ENCODE measurements around the gene CXXC1.
"Not testable (repeated sequence)": the region's sequence is repeated elsewhere in the genome, so short reads cannot be mapped to it uniquely, and the experiment has no call there.

CXXC1 gene

DNA sequence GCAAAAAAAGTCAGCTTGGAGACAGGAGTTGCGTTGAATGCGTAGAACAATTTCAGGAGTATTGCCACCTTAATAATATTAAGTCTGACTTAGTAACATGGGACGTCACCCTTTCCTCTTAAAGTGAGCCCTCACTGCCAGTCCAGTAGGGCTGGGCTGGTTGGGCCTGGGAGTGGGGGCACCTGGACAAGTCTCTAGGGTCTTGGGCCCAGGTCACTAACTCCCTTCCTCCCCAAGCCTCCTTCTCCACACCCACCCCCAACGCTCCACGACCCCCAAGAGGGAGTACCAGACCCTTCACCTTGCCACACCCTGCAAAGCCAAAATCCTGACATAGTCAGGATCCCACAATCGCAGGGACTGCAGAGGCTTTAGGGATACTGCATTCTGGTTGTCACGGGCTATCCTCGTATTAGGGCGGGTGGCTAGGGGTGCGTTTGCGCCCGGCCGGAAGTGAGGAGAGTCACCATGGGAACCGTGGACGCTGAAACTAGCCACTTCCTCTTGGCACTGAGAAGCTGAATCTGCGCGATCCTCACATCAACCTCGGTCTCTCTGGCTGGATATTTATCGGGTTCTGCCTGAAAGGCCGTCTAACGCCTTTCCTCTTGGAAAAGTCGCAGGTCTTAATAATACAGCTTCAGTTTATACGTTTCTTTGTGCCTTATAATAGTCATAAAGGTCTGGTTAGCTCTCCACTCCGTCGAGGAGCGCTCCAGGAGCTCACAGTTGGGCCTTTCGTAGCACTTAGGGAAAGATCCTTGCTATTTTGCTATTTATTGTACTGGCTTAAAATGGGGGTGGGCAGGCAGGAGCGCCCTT, 10.3 kb upstream of the CXXC1 start:
- no peak for DNase-seq

DNA sequence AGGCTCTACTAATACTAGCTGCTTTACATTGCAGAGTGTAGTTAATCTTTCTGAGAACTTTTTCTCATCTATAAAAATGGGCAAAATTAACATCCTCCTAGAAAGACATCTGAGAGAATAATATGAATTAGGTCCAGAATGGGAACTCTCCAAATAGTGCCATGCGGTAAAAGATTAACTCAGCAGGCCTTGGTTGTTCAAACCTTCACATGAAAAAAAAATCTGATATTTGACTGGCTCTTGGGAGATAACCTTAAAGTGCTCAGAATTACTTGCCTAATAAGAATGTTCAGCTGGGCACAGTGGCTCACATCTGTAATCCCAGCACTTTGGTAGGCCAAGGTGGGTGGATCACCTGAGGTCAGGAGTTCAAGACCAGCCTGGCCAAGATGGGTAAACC, 5.5 kb upstream of the CXXC1 start:
- no peak for DNase-seq

DNA sequence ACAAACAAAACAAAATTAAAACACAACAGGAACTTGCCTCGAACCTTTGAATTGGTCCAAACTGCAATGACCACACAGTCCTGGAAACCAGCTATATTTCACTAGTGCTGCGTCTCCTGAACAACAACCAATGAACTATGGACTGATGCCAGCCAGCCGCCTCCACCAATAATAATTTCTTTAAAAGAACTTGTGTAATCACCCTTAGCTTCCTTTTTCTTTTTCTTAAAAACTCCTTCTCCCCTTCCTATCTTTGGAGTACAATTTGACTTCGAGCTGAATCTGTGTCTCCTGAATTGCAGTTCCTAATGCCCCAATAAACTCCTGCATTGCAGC, 1.6 kb upstream of the CXXC1 start:
- DNase-seq, result no peak

DNA sequence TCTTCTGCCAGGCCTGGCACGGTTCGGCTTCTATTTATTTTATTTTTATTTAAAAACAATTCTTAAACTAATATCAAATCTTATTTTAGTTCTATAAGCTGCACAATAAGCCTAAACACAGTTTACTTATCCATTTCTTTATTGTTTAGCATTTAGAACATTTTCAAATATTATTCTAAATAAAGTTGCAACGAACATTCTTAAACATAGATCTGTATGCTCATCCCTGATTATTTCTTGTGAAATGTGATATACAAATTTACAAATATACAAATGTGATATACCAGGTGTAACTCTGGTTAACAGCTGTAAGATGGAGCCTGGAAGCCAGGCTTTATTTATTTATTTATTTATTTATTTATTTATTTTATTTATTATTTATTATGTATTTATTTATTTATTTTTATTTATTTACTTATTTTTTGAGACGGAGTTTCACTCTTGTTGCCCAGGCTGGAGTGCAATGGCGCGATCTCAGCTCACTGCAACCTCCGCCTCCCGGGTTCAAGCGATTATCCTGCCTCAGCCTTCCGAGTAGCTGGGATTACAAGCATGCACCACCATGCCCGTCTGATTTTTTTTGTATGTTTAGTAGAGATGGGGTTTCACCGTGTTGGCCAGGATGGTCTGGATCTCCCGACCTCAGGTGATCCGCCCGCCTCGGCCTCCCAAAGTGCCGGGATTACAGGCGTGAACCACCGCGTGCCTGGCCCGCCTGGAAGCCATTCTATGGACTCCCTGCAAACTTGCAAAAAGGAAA, 1.0 kb upstream of the CXXC1 start:
- not testable (repeated sequence) for DNase-seq

DNA sequence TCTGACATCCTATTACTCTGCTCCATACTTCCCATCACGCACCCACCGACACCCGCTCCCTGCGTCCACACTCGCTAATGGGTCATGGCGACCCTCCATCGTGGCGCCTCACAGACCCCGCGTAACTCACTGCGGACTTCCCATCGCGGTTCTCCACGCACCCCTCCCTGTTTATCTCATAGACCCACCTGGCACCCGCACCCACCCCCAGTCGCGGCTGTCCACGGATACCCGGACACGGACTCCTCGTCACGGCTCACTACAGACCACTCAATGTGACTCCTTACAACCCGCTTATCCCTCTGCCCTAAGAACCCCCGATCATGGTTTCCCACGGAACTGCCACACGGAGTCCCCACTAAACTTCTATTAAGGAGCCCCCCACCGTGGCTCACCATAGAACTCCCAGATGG, 458 bp downstream of the CXXC1 start:
- no peak for DNase-seq

DNA sequence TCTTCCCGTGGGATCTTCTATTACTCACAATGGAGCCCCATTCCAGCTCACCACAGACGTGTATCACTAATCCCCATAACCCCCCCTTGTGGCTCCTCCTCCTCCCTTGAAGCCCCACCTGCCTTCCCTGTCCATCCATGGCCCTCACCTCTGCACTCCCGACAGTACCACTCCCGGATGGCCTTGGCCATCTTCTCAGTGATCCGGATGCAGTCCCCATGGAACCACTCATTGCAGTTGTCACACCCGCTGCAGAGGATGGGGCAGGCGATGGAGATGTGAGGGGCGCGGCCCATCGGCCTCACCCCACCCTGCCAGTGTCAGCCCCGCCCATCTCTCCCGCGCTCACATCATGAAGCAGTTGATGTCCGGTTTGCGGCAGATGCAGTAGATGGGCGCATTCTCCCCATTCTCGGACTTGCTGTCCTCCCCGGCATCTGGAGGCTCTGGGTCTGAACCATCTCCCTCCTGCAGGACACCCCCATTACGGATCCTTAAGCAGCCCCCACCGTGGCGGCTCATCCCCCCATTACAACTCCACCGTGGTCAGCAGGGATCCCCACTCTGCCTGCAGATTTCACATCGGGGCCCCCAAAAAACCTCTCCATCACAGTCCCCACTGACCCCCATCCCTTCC, 983 bp downstream of the CXXC1 start:
- DNase-seq, result no peak

DNA sequence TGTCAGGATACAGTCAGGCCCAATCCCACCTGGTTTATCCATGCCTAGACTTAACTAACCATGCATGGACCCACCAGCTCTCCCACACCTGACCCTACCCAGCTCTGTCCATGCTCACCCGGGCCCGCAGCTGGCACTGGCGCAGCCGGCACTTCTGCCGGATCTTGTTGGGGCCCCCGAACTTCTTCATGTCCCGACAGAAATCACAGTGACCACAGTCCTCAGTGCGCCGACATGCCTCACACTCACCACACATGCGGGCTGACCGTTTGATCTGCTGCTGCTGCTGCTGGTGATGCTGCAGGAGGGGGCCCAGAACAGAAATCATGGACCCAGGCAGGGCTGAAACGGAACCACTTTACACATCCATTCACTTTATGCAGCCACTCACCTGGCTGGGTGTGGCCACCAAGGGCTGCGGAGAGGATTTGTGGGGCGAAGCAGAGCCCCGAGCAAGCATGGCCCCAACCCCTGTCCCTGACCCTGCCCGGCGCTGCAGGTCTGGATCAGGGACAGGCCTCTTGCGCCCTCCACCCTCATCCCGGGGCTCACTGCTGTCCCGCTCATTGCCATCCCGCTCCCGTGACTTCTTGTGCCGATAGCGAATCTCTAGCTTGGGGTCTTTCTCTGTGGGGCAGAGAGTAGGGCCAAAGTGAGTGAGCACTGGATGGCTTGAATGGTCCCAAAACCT, 1.7 kb downstream of the CXXC1 start:
- no peak for DNase-seq

DNA sequence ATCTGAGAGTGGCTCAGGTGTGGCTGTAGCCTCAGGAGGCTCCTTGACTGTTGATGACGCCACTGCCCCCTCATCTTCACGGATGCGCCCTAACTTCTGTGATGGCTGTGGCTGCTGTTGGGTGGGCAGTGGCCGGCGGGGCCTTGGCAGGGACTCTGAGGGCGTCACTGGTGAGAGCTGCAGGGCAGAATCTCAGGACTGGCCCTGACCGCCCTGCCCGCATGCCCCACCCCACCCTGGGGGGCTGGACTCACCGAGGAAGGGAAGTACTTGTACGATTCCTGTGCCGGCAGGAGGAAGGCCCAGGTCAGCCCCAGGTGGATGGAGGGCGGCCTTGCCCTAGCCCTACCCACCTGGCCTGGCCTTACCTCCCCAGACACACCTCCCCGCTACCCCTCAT, 2.4 kb downstream of the CXXC1 start:
- DNase-seq, result no peak

DNA sequence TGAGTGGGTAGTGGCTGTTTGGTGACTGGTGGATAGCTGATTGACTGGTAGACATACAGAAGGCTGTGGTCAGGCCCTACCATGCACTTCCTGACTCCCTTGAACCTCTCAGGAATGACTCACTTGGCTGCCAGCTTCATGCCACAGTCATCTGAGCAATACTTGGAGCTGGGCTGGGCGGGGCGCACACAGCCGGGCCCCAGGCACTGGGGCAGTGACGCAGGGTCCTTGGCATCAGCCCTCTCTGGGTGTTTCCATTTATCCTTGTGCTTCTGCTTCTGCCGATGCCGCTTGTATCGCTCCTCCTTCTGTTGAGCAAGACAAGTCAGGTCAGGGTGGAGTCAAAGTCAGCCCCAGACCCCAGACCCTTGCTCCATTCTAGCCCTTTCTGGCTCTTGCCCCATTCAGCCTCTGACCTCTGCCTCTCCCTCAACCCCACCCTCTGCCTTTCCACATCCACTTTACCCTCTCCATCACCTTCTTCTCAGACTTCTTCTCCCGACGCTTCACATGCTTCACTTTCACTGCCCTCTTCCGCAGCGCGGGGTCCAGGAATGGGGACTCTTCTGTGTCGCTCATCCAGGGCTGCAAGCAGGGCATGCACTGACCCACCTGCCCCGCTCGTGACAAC, 3.1 kb downstream of the CXXC1 start:
- no peak for DNase-seq

DNA sequence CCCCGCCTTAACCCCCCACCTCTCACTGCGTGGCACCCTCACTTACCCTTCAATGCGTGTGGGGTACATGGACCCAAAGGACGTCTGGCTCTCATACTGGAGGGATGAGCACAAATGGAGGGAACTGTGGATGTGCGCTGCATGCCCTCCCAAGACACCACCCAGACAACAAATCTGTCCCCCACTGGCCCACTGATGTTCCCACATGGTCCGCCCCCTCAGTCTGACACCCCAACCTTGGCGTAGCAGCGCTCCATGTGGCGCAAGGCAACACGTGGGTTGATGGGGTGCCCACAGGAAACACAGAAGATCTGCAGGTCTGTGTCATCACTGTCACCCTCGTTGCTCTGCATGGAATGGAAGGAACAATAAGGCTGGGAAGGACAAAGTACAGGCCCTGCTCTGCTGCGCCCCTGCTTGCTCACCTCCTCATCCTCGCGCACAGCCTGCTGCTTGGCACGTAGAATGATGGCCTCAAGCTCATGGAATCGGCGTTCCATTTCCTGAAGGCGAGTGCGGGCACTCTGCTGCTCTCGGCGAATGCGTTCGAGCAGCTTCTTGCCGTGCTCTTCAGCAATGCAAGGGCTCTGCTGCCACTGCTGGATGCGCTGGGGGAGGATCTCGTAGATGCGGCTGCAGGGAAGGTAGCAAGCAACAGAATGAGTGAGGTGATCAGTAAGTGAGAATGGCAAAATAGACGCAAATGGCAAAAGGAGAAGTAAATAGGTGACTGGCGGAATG, 3.9 kb downstream of the CXXC1 start:
- no peak for DNase-seq

DNA sequence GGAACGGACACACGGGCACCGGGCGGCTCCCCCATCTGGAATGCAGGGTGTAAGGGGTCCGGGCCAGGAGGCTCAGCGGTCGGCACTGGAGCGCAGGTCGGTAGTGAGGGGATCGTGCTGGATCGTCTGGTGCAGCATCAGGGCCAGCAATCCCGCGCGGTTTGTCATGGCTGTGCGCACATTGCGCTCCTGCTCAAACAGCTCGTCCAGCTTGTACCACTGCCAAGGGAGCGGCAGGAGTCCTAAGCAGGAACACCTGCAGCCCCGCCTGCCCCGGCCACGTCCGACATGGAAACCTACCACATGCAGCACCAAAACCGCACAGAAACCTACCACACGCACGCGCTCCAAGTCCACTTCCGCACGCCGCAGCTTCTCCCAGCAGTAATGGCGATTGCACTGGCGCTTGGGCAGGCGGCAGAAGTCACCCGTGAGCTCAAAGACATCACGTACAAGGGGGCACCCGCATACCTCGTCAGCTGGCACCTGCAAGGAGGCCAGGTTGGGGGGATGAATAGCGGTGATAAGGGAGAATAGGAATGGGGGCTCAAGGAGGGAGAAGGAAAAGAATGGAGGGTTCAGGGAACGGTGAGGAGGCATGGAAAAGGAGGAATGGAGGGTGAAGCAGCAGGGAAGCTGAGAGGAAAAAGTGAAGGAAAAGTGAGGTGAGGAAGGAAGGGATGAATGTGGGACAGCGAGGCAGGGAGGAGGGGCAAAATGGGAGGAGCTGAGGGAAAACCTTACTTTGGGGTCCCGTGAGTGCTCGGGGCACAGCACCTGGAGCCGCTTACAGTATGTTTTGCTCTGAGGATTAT, 4.8 kb downstream of the CXXC1 start:
- DNase-seq, result no peak

DNA sequence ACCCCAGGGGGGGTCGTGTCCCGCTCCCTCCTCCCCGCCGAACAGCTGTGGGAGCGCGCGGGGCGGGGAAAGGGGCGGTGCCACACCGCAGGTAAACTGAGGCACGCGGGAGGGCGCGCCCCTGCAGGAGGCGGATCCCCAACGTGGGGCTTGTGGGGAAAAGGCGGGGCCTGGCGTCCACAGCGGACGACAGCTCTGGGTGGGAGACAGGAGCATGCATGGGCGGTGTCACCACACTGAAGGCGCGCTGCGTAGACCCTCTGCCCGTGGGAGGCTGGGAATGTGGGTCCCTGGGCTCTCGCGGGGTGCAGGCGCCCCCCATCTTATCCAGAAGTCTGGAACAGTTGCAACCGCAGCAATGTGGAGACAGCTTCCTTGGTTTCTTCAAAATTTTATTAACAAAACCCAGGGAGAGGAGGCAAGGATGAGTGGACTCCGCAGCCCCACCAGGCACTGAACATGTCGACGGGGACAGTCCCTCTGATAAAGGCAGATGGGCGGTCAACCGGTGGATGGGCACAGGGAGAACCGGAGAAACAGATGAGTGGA, 5.4 kb downstream of the CXXC1 start:
- no peak for DNase-seq

DNA sequence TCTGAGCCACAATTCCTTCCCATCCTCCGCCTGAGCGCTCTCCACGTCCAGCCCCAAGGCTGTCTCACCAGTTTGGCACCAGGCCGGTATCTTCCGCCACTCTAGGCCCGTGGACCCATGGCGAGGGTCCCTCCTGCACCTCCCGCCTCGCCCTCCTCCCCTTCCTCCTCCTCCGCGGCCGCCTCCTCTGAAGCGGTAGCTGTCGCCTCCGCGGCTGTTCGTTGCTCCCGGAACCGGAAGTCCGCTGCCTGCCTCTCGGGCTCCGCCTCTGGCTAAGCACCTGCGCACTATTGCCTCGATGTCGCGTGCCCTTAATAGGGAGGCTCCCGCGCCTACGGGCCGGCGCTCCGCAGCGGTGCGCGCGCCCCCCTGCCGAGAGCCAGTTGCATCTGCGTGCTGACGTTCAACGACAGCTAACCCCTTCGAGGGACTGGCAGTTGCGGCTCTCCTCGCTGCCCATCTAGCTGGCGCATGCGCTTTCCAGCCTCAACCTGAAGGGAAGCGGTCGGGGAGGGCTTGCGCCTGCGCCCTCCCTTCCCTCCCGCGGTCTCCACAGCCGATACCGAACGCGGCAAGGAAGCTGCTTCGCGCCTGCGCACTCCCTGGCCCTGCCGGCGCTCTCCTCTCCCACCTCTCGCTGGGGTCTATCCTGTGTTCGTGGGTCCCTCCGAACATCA, 6.1 kb downstream of the CXXC1 start, which contains the start of gene MBD1:
Gene MBD1 (minus strand): TSS at position 229 of the 677 bp plus-strand sequence. CDS start 1,531 bp downstream, outside the sequence.
- peak; percentile 87 for DNase-seq

DNA sequence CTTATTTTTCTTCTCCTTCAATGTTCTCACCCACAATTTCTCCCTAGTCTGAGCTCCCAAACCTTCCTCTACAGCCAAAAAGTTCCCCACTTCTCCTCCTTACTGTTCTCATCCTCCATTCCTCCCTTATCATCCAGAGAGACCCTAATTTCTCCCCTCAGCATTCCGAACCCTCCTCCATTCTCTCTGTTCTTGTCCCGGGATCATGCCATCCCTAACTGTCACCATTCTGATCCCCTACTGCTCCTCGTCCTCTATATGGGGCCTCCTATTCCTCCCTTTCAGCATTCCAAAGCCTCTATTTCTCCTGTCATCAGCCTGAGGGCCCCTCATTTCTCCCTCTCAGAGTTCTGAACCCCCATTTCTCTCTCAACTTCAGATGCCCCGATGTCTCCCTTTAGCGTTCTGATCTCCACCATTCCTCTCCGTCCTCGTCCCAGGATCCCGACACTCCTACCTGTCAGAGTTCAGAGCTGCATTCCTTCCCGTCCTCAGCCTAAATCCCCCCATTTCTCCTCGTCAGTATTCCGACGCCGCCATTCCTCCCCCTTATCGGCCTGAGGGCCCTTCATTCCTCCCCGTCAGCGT, 6.7 kb downstream of the CXXC1 start:
- DNase-seq, result no peak

DNA sequence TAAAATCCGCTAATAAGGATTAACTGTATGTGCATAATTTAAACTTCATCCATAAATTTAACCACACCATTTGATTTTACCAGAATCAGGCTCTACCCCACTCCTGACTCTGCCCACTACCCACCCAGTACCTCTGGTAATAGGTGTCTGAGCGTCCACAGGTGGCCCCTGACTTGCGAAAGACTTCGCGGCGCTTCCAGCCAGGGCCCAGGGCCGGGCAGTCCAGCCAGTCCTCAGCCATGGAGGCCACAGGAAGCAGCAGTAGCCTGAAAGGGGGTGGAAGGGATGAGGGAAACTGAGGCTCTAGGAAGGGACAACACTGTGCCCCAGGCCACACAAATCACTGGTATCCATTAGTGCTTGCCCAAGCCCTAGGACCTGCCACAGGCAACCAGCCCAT, 7.7 kb downstream of the CXXC1 start:
- no peak for DNase-seq

DNA sequence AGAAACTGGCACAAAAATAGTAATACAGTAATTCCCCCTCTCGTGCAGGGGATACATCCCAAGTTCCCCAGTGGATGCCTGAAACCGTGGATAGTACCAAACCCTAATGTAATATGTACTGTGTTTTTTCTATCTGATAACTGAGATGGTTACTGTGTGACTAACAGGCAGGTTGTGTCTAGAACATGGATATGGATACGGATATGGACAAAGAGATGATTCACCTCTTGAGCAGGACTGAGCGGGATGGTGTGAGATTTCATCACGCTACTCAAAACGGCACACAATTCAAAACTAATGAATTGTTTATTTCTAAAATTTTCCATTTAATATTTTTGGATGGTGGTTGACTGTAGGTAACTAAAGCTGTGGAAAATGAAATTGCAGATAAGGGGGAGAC, 9.6 kb downstream of the CXXC1 start:
- no peak for DNase-seq

DNA sequence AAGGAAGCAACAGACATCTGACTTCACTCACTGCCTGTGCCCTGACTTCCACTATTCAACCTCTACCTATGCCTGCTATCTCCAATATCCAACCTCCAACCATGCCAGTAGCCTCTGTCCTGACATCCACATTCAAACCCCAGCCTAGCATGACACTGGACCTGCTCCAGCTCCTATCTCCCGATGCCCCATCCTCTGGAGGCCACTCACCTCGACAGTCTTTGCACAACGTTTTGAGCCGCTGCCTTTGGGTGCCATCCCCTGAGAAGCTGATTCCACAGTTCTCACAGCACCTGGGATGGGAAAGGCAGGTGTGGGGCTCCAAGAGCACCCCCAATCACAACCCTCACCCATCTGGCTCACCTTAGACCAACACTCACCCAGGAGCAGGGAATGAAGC, 11.0 kb downstream of the CXXC1 start:
- no peak for DNase-seq

DNA sequence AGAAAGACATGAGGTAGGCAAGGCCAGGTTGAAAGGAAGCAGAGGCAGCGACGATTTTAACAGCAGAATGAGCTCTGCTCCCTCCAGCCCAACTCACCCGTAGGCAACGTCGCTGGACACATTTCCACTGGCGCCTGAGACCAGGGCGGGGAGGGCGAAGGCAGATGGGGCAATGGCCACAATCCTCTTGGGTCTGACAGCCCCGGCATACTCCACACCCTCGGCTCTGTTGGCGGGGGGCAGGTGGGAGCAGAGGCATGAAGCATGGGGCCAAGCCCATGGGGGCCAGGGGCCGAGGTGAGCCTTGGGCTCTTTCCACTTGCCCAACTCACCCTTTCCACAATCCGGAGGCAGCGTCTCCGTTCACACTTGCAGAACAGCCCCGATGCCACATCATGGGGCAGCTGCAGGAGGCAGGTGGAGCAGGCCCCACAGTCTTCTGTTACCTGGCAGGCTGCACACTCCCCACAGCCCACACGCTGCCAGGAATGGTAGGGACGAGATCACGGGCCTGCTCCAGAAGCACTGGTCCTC, 11.9 kb downstream of the CXXC1 start:
- DNase-seq, result no peak

DNA sequence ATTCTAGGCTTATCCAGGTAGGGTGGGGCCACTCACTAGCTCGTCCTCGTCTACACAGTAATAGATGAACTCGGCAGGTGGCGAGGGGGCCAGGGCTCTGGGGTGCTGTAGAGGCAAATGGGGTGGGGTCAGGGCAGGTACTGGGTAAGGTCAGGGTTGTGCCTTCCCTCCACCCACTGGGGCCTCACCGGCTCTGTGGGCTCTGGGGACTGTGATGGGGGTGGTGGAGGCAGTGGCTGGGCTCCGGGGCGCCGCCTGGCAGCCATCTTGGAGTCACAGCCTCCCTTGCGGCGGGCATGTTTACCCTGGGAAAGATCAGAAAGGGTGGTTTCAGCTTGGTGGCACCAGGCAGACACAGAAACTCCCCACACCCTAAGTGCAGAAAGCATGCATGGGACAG, 12.6 kb downstream of the CXXC1 start:
- DNase-seq, result no peak

DNA sequence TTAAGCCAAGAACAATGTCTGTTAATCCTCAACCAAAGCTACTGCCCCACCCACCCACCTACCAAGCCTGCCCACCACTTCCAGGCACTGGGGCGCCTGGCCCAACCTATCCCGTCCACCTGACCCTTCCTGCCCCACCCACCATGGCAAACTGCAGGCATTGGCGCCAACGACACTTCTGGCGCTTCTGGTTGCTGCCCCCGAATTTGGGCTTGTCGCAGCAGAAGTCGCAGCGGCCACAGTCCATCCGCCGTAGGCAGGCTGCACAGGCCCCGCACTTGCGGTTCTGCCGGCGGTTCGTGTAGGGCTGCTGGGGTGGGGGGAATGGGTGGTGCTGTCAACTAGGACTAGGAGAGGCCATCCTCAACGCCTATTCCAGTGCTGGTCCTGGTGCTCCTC, 13.4 kb downstream of the CXXC1 start:
- no peak for DNase-seq
